HepG2 (cell line): ENCODE measurements around the gene TNRC18. TPM values are rescaled to one million over a fixed set of nuclear protein-coding genes. Genes with fewer than 3 reads are reported as not detected.
A peak's percentile ranks its signal among the peaks of the same experiment; 100 is the strongest.

Experiments
- ATF6 ChIP-seq: sonication (generic); formaldehyde crosslinking; conservative IDR thresholded peaks from 2 replicates; pipeline ENCODE4 v1.4.0; 2020; ENCODE audit warnings: missing genetic modification reagents
- GFI1 ChIP-seq: sonication (generic); formaldehyde crosslinking; IDR thresholded peaks from 2 replicates; pipeline ENCODE4 v1.5.0; 2020; ENCODE audit warnings: missing genetic modification reagents, mild to moderate bottlenecking, borderline replicate concordance
- IRF2 ChIP-seq: IDR thresholded peaks from 2 replicates; pipeline ENCODE4 v1.6.1; 2018; ENCODE audit warnings: missing genetic modification reagents, missing compliant biosample characterization
- KLF6 ChIP-seq: IDR thresholded peaks from 2 replicates; pipeline ENCODE4 v1.8.0; 2016; ENCODE audit warnings: missing biosample characterization, missing genetic modification reagents
- MTF1 ChIP-seq: sonication (generic); formaldehyde crosslinking; IDR thresholded peaks from 2 replicates; pipeline ENCODE4 v1.5.0; 2020; ENCODE audit warnings: missing genetic modification reagents
- NFAT5 ChIP-seq: sonication (generic); formaldehyde crosslinking; IDR thresholded peaks from 2 replicates; pipeline ENCODE4 v1.4.0; 2020; ENCODE audit warnings: missing genetic modification reagents
- NKX3-1 ChIP-seq: sonication (generic); formaldehyde crosslinking; IDR thresholded peaks from 2 replicates; pipeline ENCODE4 v1.5.0; 2020; ENCODE audit warnings: missing genetic modification reagents
- POLR2G ChIP-seq: fragments of 200-400 bp; formaldehyde crosslinking; IDR thresholded peaks from 2 replicates; pipeline ENCODE4 v1.6.1; 2018; ENCODE audit warnings: mild to moderate bottlenecking, low read depth, low read length, moderate library complexity
- RFX1 ChIP-seq: fragments of 450-650 bp; IDR thresholded peaks from 2 replicates; pipeline ENCODE4 v1.6.1; 2017
- SUZ12 ChIP-seq: fragments of 150-350 bp; IDR thresholded peaks from 2 replicates; pipeline ENCODE4 v1.6.1; 2014; ENCODE audit warnings: low read depth, low read length
- TAF1 ChIP-seq: sonication (generic); formaldehyde crosslinking; IDR thresholded peaks from 2 replicates; pipeline ENCODE4 v1.4.0; 2020; ENCODE audit warnings: missing genetic modification reagents
- ZBTB26 ChIP-seq: IDR thresholded peaks from 2 replicates; pipeline ENCODE4 v1.6.1; 2016; ENCODE audit warnings: missing compliant biosample characterization, missing genetic modification reagents, borderline replicate concordance
- ZFX ChIP-seq: sonication (generic); formaldehyde crosslinking; IDR thresholded peaks from 2 replicates; pipeline ENCODE4 v1.4.0; 2020; ENCODE audit warnings: mild to moderate bottlenecking, low read depth, missing genetic modification reagents, moderate library complexity
- ZNF224 ChIP-seq: sonication (generic); formaldehyde crosslinking; IDR thresholded peaks from 2 replicates; pipeline ENCODE4 v1.5.0; 2020; ENCODE audit warnings: mild to moderate bottlenecking, missing genetic modification reagents
- ZNF446 ChIP-seq: sonication (generic); formaldehyde crosslinking; IDR thresholded peaks from 2 replicates; pipeline ENCODE4 v1.5.0; 2020; ENCODE audit warnings: mild to moderate bottlenecking, missing genetic modification reagents
- ZNF724P ChIP-seq: sonication (generic); formaldehyde crosslinking; IDR thresholded peaks from 2 replicates; pipeline ENCODE4 v1.8.0; 2022; ENCODE audit warnings: missing genetic modification reagents, borderline replicate concordance
- polyA plus RNA-seq, 8 experiments: library from polyadenylated mRNA; depleted of rRNA in 3 of 8; stranded (reverse) in 7 of 8; unstranded in 1 of 8; fragments of >200 nt; fragmentation: Illumina TruSeq in 4 of 8; extraction: Trizol in 4 of 8; gene quantifications; 2 replicates each; pipeline versions ENCODE4 v1.2.1 to v1.2.3, GENCODE V29; 2011 to 2016; ENCODE audit warnings: low read depth in 4 of 8, missing spikeins in 1 of 8, mixed read lengths in 1 of 8; ENCODE audit not compliant: insufficient read depth in 1 of 8
- total RNA-seq, 5 experiments: library from RNA; depleted of rRNA; stranded (reverse); fragments of >200 nt; fragmentation: Illumina TruSeq; extraction: Trizol; gene quantifications; 2 replicates each; pipeline ENCODE4 v1.2.3, GENCODE V29; 2016; ENCODE audit warnings: low read depth in 1 of 5

Gene TNRC18
- total and polyA plus RNA-seq, 2 of the 13 experiments (the other 11 are each of a cell fraction or from before 2014, with no cell fraction given): 11.7 to 17.4 TPM

GRCh38 chr7:5422396-5423305, 983 bp downstream of the TNRC18 start (continued):
- TF ChIP-seq ZNF724P (CRISPR knock-in tag) (no peak), ZNF446 (CRISPR knock-in tag) (no peak), ZNF224 (CRISPR knock-in tag) (no peak), ZBTB26 (CRISPR knock-in tag) (no peak), SUZ12 (no peak), TAF1 (CRISPR knock-in tag) (no peak), IRF2 (CRISPR knock-in tag) (no peak), KLF6 (0 out of 2 replicates have a peak, but pooled peaks have one; percentile 6), GFI1 (no peak), NKX3-1 (no peak), NFAT5 (CRISPR knock-in tag) (no peak), MTF1 (CRISPR knock-in tag) (no peak), POLR2G (no peak; the same call in 1 of the 2 replicates), ZFX (peak; percentile 3; the same call in 1 of the 2 replicates), RFX1 (no peak), ATF6 (CRISPR knock-in tag) (no peak)
